ENCODE results near the gene METAP1D. TPM values are rescaled to one million over a fixed set of nuclear protein-coding genes. Genes with fewer than 3 reads are reported as not detected.

The METAP1D gene
- total RNA-seq, 1 donor from 2014 or later, result 8.2 TPM

DNA sequence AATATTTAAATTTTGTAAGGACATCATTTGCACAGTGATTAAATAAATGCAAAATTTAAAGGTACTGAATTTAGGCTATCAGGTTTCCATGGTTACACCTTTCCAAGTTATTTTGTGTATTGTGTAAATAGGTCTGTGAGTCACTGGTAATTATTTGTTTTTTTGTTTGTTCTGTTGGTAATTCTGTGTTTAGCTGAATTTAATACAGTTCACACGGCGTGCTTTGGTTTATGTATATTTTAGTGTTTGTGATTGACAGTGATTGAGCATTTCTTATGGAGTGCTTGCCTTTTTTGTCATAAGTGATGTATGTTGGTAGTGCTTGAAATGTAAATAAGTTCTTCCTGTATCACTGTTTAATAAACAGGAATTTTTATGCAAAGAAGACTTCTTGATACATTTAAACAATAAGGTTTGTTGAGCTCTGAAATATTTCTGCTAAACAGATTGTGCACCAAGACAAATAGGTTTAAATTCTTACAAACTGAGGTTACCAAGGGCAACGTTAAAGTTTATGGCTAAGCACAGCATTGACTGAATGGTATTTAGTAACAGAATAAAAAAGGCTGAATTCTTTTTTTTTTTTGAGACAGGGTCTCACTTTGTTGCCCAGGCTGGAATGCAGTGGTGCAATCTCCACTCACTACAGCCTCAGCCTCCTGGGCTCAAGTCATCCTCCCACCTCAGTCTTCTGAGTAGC, 47.3 kb downstream of the METAP1D start:
- H3K9me3 ChIP-seq (ENCODE audit: low read depth), result no peaks in the 10 kb centered on the region
- H2AFZ ChIP-seq (replicated peaks), result no peak overlapping the region
- no peaks in the 10 kb centered on the region for H3K27me3 ChIP-seq
- no peaks in the 10 kb centered on the region for H3K27me3 Mint-ChIP-seq (ENCODE audit: insufficient read depth, low read depth)
- peaks cover 10% of the 10 kb centered on the region for H3K4me1 Mint-ChIP-seq
- H3K4me2 ChIP-seq, result no peak overlapping the region
- DNase-seq (ENCODE audit: low spot score), result no peak
- no peak overlapping the region for H3K27ac ChIP-seq
- H3K27ac Mint-ChIP-seq, result no peak overlapping the region
- no peaks in the 10 kb centered on the region for H3K36me3 ChIP-seq
- no peaks in the 10 kb centered on the region for H3K9me3 Mint-ChIP-seq
- no peak overlapping the region for H3K4me3 Mint-ChIP-seq
- H4K20me1 ChIP-seq (ENCODE audit: low read depth), result no peaks in the 10 kb centered on the region
- H3F3A ChIP-seq (ENCODE audit: low read depth), result peaks cover 13% of the 10 kb centered on the region
- no peaks in the 10 kb centered on the region for H3K4me1 ChIP-seq
- no peak overlapping the region for H3K9ac ChIP-seq
- TF ChIP-seq, protein P1, sequence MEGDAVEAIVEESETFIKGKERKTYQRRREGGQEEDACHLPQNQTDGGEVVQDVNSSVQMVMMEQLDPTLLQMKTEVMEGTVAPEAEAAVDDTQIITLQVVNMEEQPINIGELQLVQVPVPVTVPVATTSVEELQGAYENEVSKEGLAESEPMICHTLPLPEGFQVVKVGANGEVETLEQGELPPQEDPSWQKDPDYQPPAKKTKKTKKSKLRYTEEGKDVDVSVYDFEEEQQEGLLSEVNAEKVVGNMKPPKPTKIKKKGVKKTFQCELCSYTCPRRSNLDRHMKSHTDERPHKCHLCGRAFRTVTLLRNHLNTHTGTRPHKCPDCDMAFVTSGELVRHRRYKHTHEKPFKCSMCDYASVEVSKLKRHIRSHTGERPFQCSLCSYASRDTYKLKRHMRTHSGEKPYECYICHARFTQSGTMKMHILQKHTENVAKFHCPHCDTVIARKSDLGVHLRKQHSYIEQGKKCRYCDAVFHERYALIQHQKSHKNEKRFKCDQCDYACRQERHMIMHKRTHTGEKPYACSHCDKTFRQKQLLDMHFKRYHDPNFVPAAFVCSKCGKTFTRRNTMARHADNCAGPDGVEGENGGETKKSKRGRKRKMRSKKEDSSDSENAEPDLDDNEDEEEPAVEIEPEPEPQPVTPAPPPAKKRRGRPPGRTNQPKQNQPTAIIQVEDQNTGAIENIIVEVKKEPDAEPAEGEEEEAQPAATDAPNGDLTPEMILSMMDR (IDR thresholded peaks at IDR 0.05), result no peak
- TF ChIP-seq EZH2 (IDR thresholded peaks at IDR 0.05), result no peak
- no peak overlapping the region for H3K4me3 ChIP-seq
- H3K79me2 ChIP-seq (ENCODE audit: low read depth), result no peaks in the 10 kb centered on the region
- H3K36me3 Mint-ChIP-seq, result no peaks in the 10 kb centered on the region

DNA sequence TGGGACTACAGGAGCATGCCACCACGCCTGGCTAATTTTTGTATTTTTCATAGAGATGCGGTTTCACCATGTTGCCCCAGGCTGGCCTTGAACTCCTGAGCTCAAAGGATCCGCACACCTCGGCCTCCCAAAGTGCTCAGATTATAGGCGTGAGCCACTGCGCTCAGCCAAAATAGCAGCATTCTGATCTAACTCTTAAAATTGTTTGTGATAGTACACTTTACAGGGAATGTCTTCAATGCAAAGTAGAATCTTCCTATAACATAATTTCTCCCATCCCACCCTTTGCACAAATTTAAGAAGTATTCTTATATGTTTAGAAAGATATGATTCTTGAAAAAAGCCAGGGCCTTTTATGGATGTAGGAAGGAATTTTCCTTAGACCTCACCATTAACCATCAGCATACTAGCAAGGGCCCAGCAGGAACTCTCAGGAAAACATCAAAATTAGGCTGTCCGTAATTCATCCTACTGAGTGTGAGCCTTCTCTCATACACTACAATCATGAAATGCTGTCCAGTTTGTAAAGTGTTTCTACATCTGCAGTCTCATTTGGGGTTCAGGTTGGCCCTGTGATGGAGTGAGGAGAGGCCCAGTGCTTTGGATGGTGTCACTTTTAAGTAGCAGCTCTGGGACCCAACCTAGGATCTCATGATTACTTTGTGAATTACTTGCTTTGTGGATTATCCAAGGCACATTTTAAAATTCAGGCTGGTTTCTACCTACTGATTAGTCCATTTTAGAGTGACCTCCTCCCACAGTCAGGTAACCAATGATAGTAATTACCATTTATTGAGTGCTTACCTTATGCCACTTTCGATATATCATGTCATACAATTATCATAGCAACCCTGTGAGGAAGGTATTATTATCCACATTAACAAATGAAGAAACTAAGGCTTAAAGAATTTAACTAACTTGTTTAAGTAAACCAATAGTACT, 48.1 kb downstream of the METAP1D start:
- Histone ChIP-seq H3K27ac (no peak overlapping the region), H3F3A (ENCODE audit: low read depth) (peaks cover 9% of the 10 kb centered on the region), H3K27me3 (no peaks in the 10 kb centered on the region), H3K4me1 (peaks cover 6% of the 10 kb centered on the region), H3K79me2 (ENCODE audit: low read depth) (no peaks in the 10 kb centered on the region), H3K4me2 (no peak overlapping the region), H2AFZ (replicated peaks) (no peak overlapping the region), H3K4me3 (no peak overlapping the region), H3K36me3 (no peaks in the 10 kb centered on the region), H3K9ac (no peak overlapping the region), H3K9me3 (ENCODE audit: low read depth) (no peaks in the 10 kb centered on the region), H4K20me1 (ENCODE audit: low read depth) (no peaks in the 10 kb centered on the region)
- TF ChIP-seq, protein P1 (IDR thresholded peaks at IDR 0.05), result no peak
- TF ChIP-seq EZH2 (IDR thresholded peaks at IDR 0.05) (no peak), EZH2phosphoT487 (IDR thresholded peaks at IDR 0.05) (no peak)
- DNase-seq (ENCODE audit: low spot score), result no peak
- Mint-ChIP-seq H3K9me3 (no peaks in the 10 kb centered on the region), H3K27ac (no peak overlapping the region), H3K4me1 (peaks cover 14% of the 10 kb centered on the region), H3K36me3 (no peaks in the 10 kb centered on the region), H3K27me3 (ENCODE audit: insufficient read depth, low read depth) (no peaks in the 10 kb centered on the region), H3K4me3 (no peak overlapping the region)

GRCh38 chr2:172048508-172049503, 49.1 kb downstream of the METAP1D start:
- DNase-seq (ENCODE audit: low spot score), result no peak
- H3K27me3 Mint-ChIP-seq (ENCODE audit: insufficient read depth, low read depth), result no peaks in the 10 kb centered on the region
- Histone ChIP-seq H3K9ac (no peak overlapping the region), H3K4me2 (no peak overlapping the region), H3K27me3 (no peaks in the 10 kb centered on the region), H3K4me3 (no peak overlapping the region), H3K36me3 (no peaks in the 10 kb centered on the region), H4K20me1 (ENCODE audit: low read depth) (no peaks in the 10 kb centered on the region), H3K9me3 (ENCODE audit: low read depth) (no peaks in the 10 kb centered on the region), H3F3A (ENCODE audit: low read depth) (peaks cover 4% of the 10 kb centered on the region), H2AFZ (replicated peaks) (no peak overlapping the region), H3K27ac (no peak overlapping the region), H3K4me1 (peaks cover 6% of the 10 kb centered on the region), H3K79me2 (ENCODE audit: low read depth) (no peaks in the 10 kb centered on the region)
- H3K36me3 Mint-ChIP-seq, result no peaks in the 10 kb centered on the region
- TF ChIP-seq EZH2 (IDR thresholded peaks at IDR 0.05) (no peak), EZH2phosphoT487 (IDR thresholded peaks at IDR 0.05) (no peak)
- TF ChIP-seq, protein P1 (IDR thresholded peaks at IDR 0.05), result no peak
- H3K27ac Mint-ChIP-seq, result no peak overlapping the region
- no peaks in the 10 kb centered on the region for H3K9me3 Mint-ChIP-seq
- H3K4me3 Mint-ChIP-seq, result no peak overlapping the region
- H3K4me1 Mint-ChIP-seq, result peaks cover 20% of the 10 kb centered on the region

Data from neural progenitor cell (in vitro differentiated cells).